Measurements from ENCODE around the gene ANKS1A. TPM values are rescaled to one million over a fixed set of nuclear protein-coding genes. Genes with fewer than 3 reads are reported as not detected.

Gene ANKS1A
- total RNA-seq, 1 experiment from 2014 or later: 21.7 TPM

GRCh38 chr6:34953061-34954025 lies 64.3 kb downstream of the ANKS1A start:
- intact Hi-C loops (cut with micrococcal nuclease; ENCODE audit: unreplicated experiment): no loop called here
- Histone ChIP-seq H3K9me3 (ENCODE audit: low read depth, low read length, poor library complexity, severe bottlenecking) (no peaks in the 10 kb centered on the region), H3K4me3 (ENCODE audit: low read depth, low read length, poor library complexity, severe bottlenecking) (no peak overlapping the region), H3K4me1 (ENCODE audit: insufficient read depth, low read length, poor library complexity, severe bottlenecking) (peaks cover 47% of the 10 kb centered on the region), H3K27me3 (replicated peaks; ENCODE audit: insufficient read depth, low read depth, low read length, poor library complexity) (no peaks in the 10 kb centered on the region), H3K27ac (ENCODE audit: low read depth, low read length, poor library complexity, severe bottlenecking) (no peak overlapping the region), H3K36me3 (ENCODE audit: insufficient read depth, low read length, poor library complexity, severe bottlenecking) (no peaks in the 10 kb centered on the region)
- POLR2A ChIA-PET (ENCODE audit: low non-redundant PET): no interaction called here
- no peak for TF ChIP-seq EZH2 (IDR thresholded peaks at IDR 0.05; ENCODE audit: borderline replicate concordance, low read depth, low read length, poor library complexity, severe bottlenecking)
- TF ChIP-seq, protein P1, sequence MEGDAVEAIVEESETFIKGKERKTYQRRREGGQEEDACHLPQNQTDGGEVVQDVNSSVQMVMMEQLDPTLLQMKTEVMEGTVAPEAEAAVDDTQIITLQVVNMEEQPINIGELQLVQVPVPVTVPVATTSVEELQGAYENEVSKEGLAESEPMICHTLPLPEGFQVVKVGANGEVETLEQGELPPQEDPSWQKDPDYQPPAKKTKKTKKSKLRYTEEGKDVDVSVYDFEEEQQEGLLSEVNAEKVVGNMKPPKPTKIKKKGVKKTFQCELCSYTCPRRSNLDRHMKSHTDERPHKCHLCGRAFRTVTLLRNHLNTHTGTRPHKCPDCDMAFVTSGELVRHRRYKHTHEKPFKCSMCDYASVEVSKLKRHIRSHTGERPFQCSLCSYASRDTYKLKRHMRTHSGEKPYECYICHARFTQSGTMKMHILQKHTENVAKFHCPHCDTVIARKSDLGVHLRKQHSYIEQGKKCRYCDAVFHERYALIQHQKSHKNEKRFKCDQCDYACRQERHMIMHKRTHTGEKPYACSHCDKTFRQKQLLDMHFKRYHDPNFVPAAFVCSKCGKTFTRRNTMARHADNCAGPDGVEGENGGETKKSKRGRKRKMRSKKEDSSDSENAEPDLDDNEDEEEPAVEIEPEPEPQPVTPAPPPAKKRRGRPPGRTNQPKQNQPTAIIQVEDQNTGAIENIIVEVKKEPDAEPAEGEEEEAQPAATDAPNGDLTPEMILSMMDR (conservative IDR thresholded peaks at IDR 0.05; ENCODE audit: low read depth, low read length): no peak
- CTCF ChIA-PET: no interaction called here
- no TSS peak for BruUV-seq (replicated peaks)
- DNase-seq (ENCODE audit: low spot score): no peak

GRCh38 chr6:34955442-34955841 lies 66.4 kb downstream of the ANKS1A start:
- no TSS peak for BruUV-seq (replicated peaks)
- Histone ChIP-seq H3K27ac (ENCODE audit: low read depth, low read length, poor library complexity, severe bottlenecking) (no peak overlapping the region), H3K9me3 (ENCODE audit: low read depth, low read length, poor library complexity, severe bottlenecking) (no peaks in the 10 kb centered on the region), H3K4me1 (ENCODE audit: insufficient read depth, low read length, poor library complexity, severe bottlenecking) (peaks cover 37% of the 10 kb centered on the region), H3K36me3 (ENCODE audit: insufficient read depth, low read length, poor library complexity, severe bottlenecking) (no peaks in the 10 kb centered on the region), H3K4me3 (ENCODE audit: low read depth, low read length, poor library complexity, severe bottlenecking) (no peak overlapping the region), H3K27me3 (replicated peaks; ENCODE audit: insufficient read depth, low read depth, low read length, poor library complexity) (no peaks in the 10 kb centered on the region)
- intact Hi-C loops (cut with micrococcal nuclease; ENCODE audit: unreplicated experiment): no loop called here
- POLR2A ChIA-PET (ENCODE audit: low non-redundant PET): no interaction called here
- no peak for DNase-seq (ENCODE audit: low spot score)
- no peak for TF ChIP-seq EZH2 (IDR thresholded peaks at IDR 0.05; ENCODE audit: borderline replicate concordance, low read depth, low read length, poor library complexity, severe bottlenecking)
- TF ChIP-seq, protein P1 (conservative IDR thresholded peaks at IDR 0.05; ENCODE audit: low read depth, low read length): no peak
- CTCF ChIA-PET: interaction anchor here (0.5 kb wide), 1 partner anchor 1244 kb away, joined by 6 read pairs; the partner anchor contains the start of gene UQCC2

DNA sequence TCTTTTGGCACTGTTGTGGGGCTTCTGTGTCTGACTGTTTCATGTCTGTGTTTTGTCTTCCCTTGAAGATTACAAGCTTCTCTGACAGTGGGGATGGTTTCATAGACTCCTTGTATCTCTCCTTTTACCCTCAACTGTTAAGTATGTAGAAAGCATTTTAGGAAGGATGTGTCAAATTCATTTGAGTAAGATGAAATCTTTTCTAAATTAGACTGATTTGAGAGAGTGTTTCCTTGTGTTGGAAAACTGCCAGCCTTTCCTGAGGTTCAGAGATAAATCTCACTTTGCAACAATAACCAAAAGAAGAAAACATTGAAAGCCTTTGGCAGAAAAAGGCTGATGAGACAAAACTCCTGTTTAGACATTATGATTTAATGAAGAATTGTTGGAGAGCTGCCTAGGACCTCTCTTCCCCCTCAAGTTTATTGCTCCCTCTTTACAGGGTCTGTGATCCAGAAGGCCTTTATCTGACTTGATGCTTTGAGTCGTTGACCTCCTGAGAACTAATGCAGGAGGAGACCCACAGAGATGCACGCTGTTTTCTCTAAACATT lies 68.3 kb downstream of the ANKS1A start:
- POLR2A ChIA-PET (ENCODE audit: low non-redundant PET): no interaction called here
- no peak for DNase-seq (ENCODE audit: low spot score)
- Histone ChIP-seq H3K4me3 (ENCODE audit: low read depth, low read length, poor library complexity, severe bottlenecking) (no peak overlapping the region), H3K9me3 (ENCODE audit: low read depth, low read length, poor library complexity, severe bottlenecking) (no peaks in the 10 kb centered on the region), H3K27ac (ENCODE audit: low read depth, low read length, poor library complexity, severe bottlenecking) (no peak overlapping the region), H3K36me3 (ENCODE audit: insufficient read depth, low read length, poor library complexity, severe bottlenecking) (no peaks in the 10 kb centered on the region), H3K4me1 (ENCODE audit: insufficient read depth, low read length, poor library complexity, severe bottlenecking) (peaks cover 20% of the 10 kb centered on the region), H3K27me3 (replicated peaks; ENCODE audit: insufficient read depth, low read depth, low read length, poor library complexity) (no peaks in the 10 kb centered on the region)
- CTCF ChIA-PET: no interaction called here
- TF ChIP-seq, protein P1 (conservative IDR thresholded peaks at IDR 0.05; ENCODE audit: low read depth, low read length): no peak
- no peak for TF ChIP-seq EZH2 (IDR thresholded peaks at IDR 0.05; ENCODE audit: borderline replicate concordance, low read depth, low read length, poor library complexity, severe bottlenecking)
- no TSS peak for BruUV-seq (replicated peaks)
- intact Hi-C loops (cut with micrococcal nuclease; ENCODE audit: unreplicated experiment): no loop called here
